ENCODE measurements around the gene LGALS4. TPM values are rescaled to one million over a fixed set of nuclear protein-coding genes. Genes with fewer than 3 reads are reported as not detected.
A peak's percentile ranks its signal among the peaks of the same experiment; 100 is the strongest.

The LGALS4 gene
- total RNA-seq, 1 experiment from 2014 or later, result 1.0 TPM

- Histone ChIP-seq H3K27me3 (ENCODE audit: insufficient read depth, low read depth) (no peaks in the 10 kb centered on the region), H3K9me2 (ENCODE audit: insufficient read depth) (no peaks in the 10 kb centered on the region), H3K79me2 (ENCODE audit: low read depth) (peaks cover 67% of the 10 kb centered on the region), H3K4me1 (replicated peaks; ENCODE audit: insufficient read depth) (peaks cover 31% of the 10 kb centered on the region), H4K20me1 (ENCODE audit: insufficient read depth) (peaks cover 54% of the 10 kb centered on the region), H3F3A (ENCODE audit: insufficient read depth, low read depth) (peaks cover 71% of the 10 kb centered on the region), H3K36me3 (ENCODE audit: low read depth) (peaks cover 37% of the 10 kb centered on the region), H2AFZ (no peak overlapping the region), H3K4me3 (peak overlapping the region; percentile 79), H3K27ac (peak overlapping the region; percentile 93), H3K4me2 (peak overlapping the region; percentile 97), H3K9me3 (ENCODE audit: insufficient read depth, low read depth) (no peaks in the 10 kb centered on the region)
- intact Hi-C loops (cut with micrococcal nuclease; ENCODE audit: unreplicated experiment), result no loop called here
- POLR2A ChIA-PET (ENCODE audit: unreplicated experiment), result interaction anchor here (0.5 to 0.8 kb wide), 5 partner anchors 49 to 309 kb away, joined by 3 to 25 read pairs (median 4); partner anchors contain the start of gene ACTN4
- no peak for TF ChIP-seq EZH2 (IDR thresholded peaks at IDR 0.05; ENCODE audit: low read depth)
- no peak for TF ChIP-seq CTCF (conservative IDR thresholded peaks at IDR 0.05)
- BruUV-seq (replicated peaks), result TSS peak; percentile 38
- DNase-seq, result no peak
- CTCF ChIA-PET, result interaction anchor here (0.9 kb wide), 2 partner anchors 81 to 82 kb away, joined by 3 to 9 read pairs; partner anchors contain the start of genes MRPS12 and SARS2
Observed at GRCh38 chr19:38848299-38849146, 35.8 kb upstream of the LGALS4 start.

- H3F3A ChIP-seq (ENCODE audit: insufficient read depth, low read depth), result peaks cover 80% of the 10 kb centered on the region
- peaks cover 69% of the 10 kb centered on the region for H4K20me1 ChIP-seq (ENCODE audit: insufficient read depth)
- H3K36me3 ChIP-seq (ENCODE audit: low read depth), result peaks cover 58% of the 10 kb centered on the region
- intact Hi-C loops (cut with micrococcal nuclease; ENCODE audit: unreplicated experiment), result no loop called here
- H3K79me2 ChIP-seq (ENCODE audit: low read depth), result peaks cover 78% of the 10 kb centered on the region
- H3K9me2 ChIP-seq (ENCODE audit: insufficient read depth), result no peaks in the 10 kb centered on the region
- DNase-seq, result no peak
- H3K27me3 ChIP-seq (ENCODE audit: insufficient read depth, low read depth), result no peaks in the 10 kb centered on the region
- H3K4me1 ChIP-seq (replicated peaks; ENCODE audit: insufficient read depth), result peaks cover 27% of the 10 kb centered on the region
- ChIA-PET POLR2A (ENCODE audit: unreplicated experiment) (no interaction called here), CTCF (no interaction called here)
- no peak overlapping the region for H3K27ac ChIP-seq
- no peak overlapping the region for H2AFZ ChIP-seq
- TF ChIP-seq EZH2 (IDR thresholded peaks at IDR 0.05; ENCODE audit: low read depth), result no peak
- no peak for TF ChIP-seq CTCF (conservative IDR thresholded peaks at IDR 0.05)
- no peak overlapping the region for H3K4me2 ChIP-seq
- no peaks in the 10 kb centered on the region for H3K9me3 ChIP-seq (ENCODE audit: insufficient read depth, low read depth)
- no TSS peak for BruUV-seq (replicated peaks)
- no peak overlapping the region for H3K4me3 ChIP-seq
Observed at GRCh38 chr19:38846097-38846496, 33.4 kb upstream of the LGALS4 start.

GRCh38 chr19:38845374-38846024 is 32.8 kb upstream of the LGALS4 start:
- no peaks in the 10 kb centered on the region for H3K9me2 ChIP-seq (ENCODE audit: insufficient read depth)
- peaks cover 79% of the 10 kb centered on the region for H3K79me2 ChIP-seq (ENCODE audit: low read depth)
- no peak overlapping the region for H3K4me2 ChIP-seq
- H3K27me3 ChIP-seq (ENCODE audit: insufficient read depth, low read depth), result no peaks in the 10 kb centered on the region
- TF ChIP-seq CTCF (conservative IDR thresholded peaks at IDR 0.05), result no peak
- no peak for TF ChIP-seq EZH2 (IDR thresholded peaks at IDR 0.05; ENCODE audit: low read depth)
- no peaks in the 10 kb centered on the region for H3K9me3 ChIP-seq (ENCODE audit: insufficient read depth, low read depth)
- intact Hi-C loops (cut with micrococcal nuclease; ENCODE audit: unreplicated experiment), result no loop called here
- H3K4me3 ChIP-seq, result no peak overlapping the region
- H3K4me1 ChIP-seq (replicated peaks; ENCODE audit: insufficient read depth), result peaks cover 26% of the 10 kb centered on the region
- H4K20me1 ChIP-seq (ENCODE audit: insufficient read depth), result peaks cover 69% of the 10 kb centered on the region
- H2AFZ ChIP-seq, result no peak overlapping the region
- peaks cover 59% of the 10 kb centered on the region for H3K36me3 ChIP-seq (ENCODE audit: low read depth)
- no peak for DNase-seq
- H3F3A ChIP-seq (ENCODE audit: insufficient read depth, low read depth), result peaks cover 81% of the 10 kb centered on the region
- ChIA-PET POLR2A (ENCODE audit: unreplicated experiment) (no interaction called here), CTCF (no interaction called here)
- no peak overlapping the region; the same call in 1 of the 2 replicates for H3K27ac ChIP-seq
- BruUV-seq (replicated peaks), result no TSS peak

Data from PC-9 (cell line).